ENCODE measurements around the gene NIFK.
"Not testable (repeated sequence)": the region's sequence is repeated elsewhere in the genome, so short reads cannot be mapped to it uniquely, and the experiment has no call there.

Gene NIFK

DNA sequence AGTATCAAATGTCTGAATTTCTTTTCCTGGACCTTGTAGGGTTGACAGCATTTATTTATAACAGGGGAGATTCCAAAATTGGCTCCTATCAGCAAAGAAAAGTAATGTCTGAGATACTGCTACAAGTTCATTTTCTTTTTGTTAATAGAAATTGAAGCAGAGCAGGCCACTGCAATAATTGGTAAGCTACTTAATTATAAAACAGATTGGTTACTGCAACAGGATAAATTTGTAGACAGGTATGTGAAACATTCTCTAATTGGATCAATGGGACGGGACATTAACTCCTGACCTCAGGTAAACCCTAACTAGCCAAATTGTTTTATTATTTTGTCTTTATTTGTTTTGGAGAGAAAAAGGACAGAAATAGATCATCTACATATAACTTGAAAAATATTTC is 20.5 kb downstream of the NIFK start:
- Mint-ChIP-seq H3K27ac (no peak overlapping the region), H3K27me3 (peaks cover 8% of the 10 kb centered on the region), H3K9me3 (no peaks in the 10 kb centered on the region), H3K4me3 (no peak overlapping the region), H3K4me1 (peaks cover 5% of the 10 kb centered on the region), H3K36me3 (no peaks in the 10 kb centered on the region)
- DNase-seq = no peak
- CTCF ChIA-PET = interaction anchor here (0.6 to 1.0 kb wide), 2 partner anchors 185 to 314 kb away, joined by 3 read pairs; no protein-coding TSS in a partner anchor

DNA sequence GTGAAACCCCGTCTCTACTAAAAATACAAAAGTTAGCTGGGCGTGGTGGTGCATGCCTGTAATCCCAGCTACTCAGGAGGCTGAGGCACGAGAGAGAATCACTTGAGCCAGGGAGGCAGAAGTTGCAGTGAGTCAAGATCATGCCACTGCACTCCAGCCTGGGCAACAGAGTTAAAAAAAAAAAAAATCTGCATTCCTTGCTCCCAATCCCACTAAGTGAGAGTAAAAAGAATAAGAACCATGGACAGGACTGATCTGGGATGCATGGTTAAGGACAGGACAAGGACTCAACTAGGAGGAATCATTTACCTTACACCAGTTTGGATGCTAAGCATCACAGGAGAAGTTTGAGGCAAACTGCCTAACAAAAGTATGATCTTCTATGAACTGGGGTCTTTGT is 25.2 kb downstream of the NIFK start:
- peaks cover 23% of the 10 kb centered on the region for H3K27me3 Mint-ChIP-seq
- DNase-seq, H3K36me3 Mint-ChIP-seq, CTCF ChIA-PET, H3K27ac Mint-ChIP-seq, H3K4me1 Mint-ChIP-seq, H3K9me3 Mint-ChIP-seq, H3K4me3 Mint-ChIP-seq: not testable (repeated sequence)

DNA sequence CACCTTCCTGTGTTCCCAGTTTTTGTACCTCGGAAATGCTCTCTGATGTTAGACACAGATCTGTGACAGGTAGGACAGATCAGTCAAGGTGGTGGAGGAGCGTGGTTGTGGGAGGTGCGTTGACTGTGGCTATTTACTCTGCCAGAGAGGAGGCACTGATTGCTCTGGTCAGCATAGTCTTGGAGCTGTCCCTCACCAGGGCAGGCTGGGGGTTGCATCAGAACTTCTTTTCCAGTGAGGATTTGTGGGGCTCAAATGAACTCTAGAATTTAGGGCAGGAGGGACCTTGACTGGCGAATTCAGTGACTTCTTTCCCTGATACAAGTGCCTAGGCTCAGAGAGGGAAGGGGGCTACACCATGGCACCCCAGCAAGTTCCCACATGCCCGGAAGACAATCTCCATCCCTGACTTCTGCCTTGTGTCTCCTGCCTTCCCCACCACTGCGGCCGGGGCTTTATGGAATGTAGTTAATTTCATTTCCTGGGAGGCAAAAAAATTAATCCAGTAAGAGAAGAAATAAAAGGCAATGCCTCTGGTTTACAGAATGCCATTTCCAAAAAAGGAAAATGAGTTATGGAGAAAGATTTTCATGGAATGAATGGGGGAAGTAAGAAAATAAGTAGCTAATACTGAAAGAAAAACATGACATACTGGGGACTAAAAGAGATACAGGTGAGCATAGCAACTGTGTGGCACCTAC is 26.1 kb downstream of the NIFK start:
- no peak overlapping the region for H3K4me3 Mint-ChIP-seq
- H3K27me3 Mint-ChIP-seq = peaks cover 23% of the 10 kb centered on the region
- no peaks in the 10 kb centered on the region for H3K36me3 Mint-ChIP-seq
- DNase-seq = no peak
- CTCF ChIA-PET = no interaction called here
- no peaks in the 10 kb centered on the region for H3K9me3 Mint-ChIP-seq
- no peak overlapping the region for H3K27ac Mint-ChIP-seq
- no peaks in the 10 kb centered on the region for H3K4me1 Mint-ChIP-seq

DNA sequence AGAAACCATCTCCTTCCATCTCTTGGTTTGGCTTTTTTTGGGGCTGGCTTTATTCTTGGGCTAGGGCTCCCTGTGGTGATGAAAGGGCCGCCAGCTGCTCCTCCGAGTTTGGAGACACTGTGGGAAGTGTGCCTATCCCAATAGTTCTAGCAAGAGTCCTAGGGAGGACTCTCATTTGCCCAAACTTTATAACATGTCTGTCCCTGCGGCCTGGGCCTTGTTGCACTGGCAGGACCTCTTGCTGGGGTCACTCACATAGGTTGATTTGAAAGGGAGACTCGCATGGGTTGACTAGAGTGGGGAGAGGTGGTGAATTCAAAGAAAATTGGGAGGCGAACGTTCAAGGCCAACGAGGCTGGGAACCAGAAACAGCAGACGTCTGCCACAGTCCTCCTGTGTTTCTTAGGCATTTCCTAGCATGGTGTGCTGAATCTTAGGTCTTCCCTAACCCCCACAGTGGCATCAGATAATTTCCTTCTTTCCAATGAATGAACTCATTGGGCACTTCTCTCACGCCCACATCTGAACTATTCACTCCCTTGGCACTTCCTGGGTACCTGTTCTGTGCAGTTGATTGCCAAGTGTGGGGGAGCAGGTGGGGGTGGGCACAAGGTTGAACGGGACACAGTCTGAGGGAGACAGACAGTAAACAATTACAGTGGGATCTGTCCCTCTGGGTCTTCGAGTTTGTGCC is 26.8 kb downstream of the NIFK start:
- Mint-ChIP-seq H3K4me1 (peaks cover 2% of the 10 kb centered on the region), H3K27me3 (peaks cover 20% of the 10 kb centered on the region), H3K4me3 (no peak overlapping the region), H3K27ac (no peak overlapping the region), H3K36me3 (no peaks in the 10 kb centered on the region), H3K9me3 (no peaks in the 10 kb centered on the region)
- CTCF ChIA-PET = no interaction called here
- DNase-seq = no peak

DNA sequence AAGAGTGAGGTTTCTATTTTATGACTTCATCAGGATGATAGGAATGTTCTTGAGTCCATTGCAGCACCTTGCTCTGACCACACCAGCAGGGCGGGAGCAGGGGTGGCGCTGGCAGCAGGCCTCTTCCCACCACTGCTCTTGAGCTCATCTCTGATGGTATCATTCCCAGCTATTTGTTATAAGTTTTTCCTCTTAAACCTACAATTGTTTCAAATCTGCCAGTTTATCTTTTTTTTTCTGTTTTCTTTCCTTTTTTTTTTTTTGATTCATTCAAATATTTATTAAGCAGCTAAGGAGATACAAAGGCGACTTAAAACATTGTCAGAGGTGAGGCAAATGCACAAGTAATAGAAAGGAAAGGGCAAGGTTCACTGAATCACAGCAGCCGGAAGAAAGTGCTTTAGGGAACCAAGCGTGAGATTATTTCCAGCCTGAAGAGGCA is 28.7 kb downstream of the NIFK start:
- no peak overlapping the region for H3K4me3 Mint-ChIP-seq
- H3K27ac Mint-ChIP-seq = no peak overlapping the region
- no peaks in the 10 kb centered on the region for H3K36me3 Mint-ChIP-seq
- CTCF ChIA-PET = no interaction called here
- H3K4me1 Mint-ChIP-seq = peaks cover 2% of the 10 kb centered on the region
- no peak for DNase-seq
- no peaks in the 10 kb centered on the region for H3K9me3 Mint-ChIP-seq
- H3K27me3 Mint-ChIP-seq = peaks cover 19% of the 10 kb centered on the region

DNA sequence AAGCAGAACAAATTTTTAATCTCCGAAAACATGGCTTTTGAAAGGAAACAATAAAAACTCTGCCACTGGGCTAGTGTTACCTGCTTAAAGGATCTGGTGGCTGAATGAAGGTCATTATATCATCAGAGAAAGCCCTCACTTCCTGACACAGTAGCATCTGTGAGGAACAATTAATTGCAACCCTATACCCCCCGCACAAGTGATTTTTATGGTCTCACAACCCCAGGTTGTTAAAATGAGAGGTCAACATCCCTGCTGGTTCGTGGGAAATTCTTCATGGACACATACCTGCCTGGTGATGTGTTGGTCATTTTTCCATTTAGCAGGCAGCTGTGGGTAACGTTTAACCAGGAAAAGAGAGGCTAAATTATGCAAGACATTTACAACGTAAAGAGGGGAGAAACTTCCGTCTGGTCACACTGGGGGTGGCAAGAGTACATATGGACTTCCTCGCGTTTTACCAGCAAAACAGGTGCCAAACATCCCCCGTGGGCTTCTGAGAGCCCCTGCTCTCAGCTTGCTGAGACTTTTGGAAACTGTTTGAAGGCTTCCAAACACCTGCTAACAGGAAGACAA is 29.2 kb downstream of the NIFK start:
- Mint-ChIP-seq H3K9me3 (no peaks in the 10 kb centered on the region), H3K4me3 (no peak overlapping the region), H3K27me3 (peaks cover 19% of the 10 kb centered on the region), H3K4me1 (peaks cover 5% of the 10 kb centered on the region), H3K36me3 (no peaks in the 10 kb centered on the region), H3K27ac (no peak overlapping the region)
- CTCF ChIA-PET = no interaction called here
- no peak for DNase-seq

DNA sequence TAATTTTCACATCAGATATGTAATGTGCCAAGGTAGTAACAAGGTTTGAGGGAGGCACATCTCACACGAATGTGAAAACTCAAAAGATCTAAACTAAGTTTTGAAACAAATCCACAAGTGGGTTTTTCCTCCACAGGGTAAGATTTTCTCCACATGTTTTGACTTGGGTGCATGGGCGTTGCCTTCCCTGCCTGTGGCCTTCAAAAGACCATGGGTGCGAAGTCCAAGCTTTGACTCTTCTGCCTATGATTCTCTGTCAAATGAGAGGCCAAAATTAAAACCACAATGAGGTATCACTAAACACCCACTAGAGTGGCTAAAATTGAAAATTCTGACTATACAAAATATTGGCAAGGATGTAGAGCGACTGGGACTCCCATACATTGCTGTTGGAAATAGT is 30.7 kb downstream of the NIFK start:
- no peak overlapping the region for H3K4me3 Mint-ChIP-seq
- H3K36me3 Mint-ChIP-seq = no peaks in the 10 kb centered on the region
- DNase-seq = no peak
- no peaks in the 10 kb centered on the region for H3K9me3 Mint-ChIP-seq
- H3K4me1 Mint-ChIP-seq = peaks cover 18% of the 10 kb centered on the region
- H3K27ac Mint-ChIP-seq = no peak overlapping the region
- CTCF ChIA-PET = interaction anchor here (1.3 kb wide), 1 partner anchor 12 kb away, joined by 3 read pairs; no protein-coding TSS in a partner anchor
- peaks cover 19% of the 10 kb centered on the region for H3K27me3 Mint-ChIP-seq

DNA sequence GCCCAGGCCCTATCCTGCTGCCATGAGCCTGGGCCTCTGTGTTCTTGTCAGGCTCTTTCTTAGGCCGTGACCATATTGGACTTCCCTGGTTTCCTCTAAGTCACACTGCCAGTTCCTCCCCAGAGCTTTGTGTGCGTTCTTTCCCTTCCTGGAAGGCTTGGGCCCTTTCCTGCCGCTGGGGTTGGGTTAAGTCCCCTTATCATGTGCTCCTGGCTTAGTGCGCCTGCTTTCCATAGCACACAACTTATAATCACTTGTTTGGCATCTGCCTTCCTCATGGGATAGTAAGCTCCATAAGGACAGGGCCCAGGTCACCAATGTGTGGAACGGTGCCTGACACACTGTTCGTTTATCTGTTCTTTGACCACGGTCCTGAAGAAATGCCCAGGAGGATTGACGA is 31.3 kb downstream of the NIFK start:
- CTCF ChIA-PET = interaction anchor here (1.3 kb wide), 1 partner anchor 13 kb away, joined by 3 read pairs; no protein-coding TSS in a partner anchor

DNA sequence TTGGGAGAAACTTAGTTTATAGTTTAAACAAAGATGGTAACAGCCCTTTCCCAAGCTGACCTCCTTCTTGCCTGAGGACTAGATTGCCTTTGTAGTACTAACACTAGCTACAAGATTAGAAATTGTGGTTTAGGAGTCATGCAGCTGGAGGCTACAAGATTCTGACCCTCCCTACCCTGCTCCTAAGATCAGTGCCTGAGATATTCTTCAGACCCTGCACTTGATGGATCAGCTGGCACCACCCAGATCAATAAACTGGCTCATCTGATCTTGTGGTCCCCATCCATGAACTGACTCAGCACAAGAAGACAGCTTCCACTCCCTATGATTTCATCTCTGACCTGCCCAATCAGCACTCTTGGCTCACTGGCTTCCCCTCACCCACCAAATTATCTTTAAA is 34.9 kb downstream of the NIFK start:
- not testable (repeated sequence) for H3K4me3 Mint-ChIP-seq, H3K36me3 Mint-ChIP-seq, H3K27ac Mint-ChIP-seq, H3K27me3 Mint-ChIP-seq, DNase-seq, H3K9me3 Mint-ChIP-seq
- peaks cover 50% of the 10 kb centered on the region for H3K4me1 Mint-ChIP-seq
- CTCF ChIA-PET = interaction anchor here (0.7 to 1.1 kb wide), 2 partner anchors 12 to 105 kb away, joined by 3 read pairs; no protein-coding TSS in a partner anchor

More for the DNA sequence above, 31.3 kb downstream of the NIFK start:
- H3K4me3 Mint-ChIP-seq = no peak overlapping the region
- no peaks in the 10 kb centered on the region for H3K36me3 Mint-ChIP-seq
- peaks cover 23% of the 10 kb centered on the region for H3K4me1 Mint-ChIP-seq
- H3K9me3 Mint-ChIP-seq = no peaks in the 10 kb centered on the region
- no peak overlapping the region for H3K27ac Mint-ChIP-seq
- DNase-seq = no peak
- peaks cover 17% of the 10 kb centered on the region for H3K27me3 Mint-ChIP-seq

DNA sequence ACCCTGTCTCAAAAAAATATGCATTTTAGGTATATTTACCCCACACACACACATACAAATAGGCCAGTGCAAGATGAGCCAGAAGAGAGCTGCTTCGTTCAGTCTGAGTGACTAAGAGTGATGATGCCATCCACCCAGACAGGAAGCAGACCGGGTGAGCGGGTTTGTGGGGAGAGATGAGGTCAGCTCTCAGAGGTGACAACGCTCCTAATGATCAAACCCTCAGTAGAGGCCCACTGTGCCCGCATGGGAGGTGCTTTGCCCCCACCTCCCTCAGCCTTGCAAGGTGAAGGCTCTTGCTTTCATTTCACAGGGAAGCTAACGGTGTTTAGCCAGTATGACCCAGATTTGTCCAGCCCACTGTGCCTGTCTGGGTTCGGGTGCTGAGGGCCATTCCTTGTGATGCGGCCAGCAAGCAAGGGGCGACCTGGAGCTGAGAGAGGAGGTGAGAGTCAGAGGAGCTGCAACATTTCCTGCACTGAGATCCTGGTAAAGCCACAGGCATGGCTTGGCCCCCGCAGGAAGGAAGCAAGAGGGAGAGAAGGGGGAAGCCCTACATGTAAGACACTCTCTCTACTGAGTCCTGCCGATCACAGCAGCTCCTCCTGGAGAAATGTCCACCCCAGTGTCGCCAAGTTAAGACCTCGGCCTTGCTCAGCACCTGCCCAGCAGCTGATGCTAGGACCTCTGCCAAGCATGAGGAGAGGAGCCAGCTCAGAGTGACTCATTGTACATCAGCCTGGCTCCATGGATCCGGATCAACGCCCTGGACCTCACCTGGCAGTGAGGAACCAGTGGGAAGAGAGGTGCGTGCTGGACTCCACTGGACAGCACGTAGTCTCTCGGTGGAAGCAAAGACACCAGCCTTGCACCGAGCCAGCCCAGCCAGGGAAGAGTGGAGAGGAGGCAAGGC is 37.0 kb downstream of the NIFK start:
- Mint-ChIP-seq H3K36me3 (no peaks in the 10 kb centered on the region), H3K4me1 (peaks cover 48% of the 10 kb centered on the region), H3K27me3 (no peaks in the 10 kb centered on the region), H3K9me3 (no peaks in the 10 kb centered on the region), H3K27ac (peak overlapping the region; percentile 93), H3K4me3 (peak overlapping the region; percentile 72)
- CTCF ChIA-PET = interaction anchor here (1.1 to 2.5 kb wide), 5 partner anchors 19 to 169 kb away, joined by 3 to 10 read pairs (median 5); partner anchors contain the start of genes CLASP1 and RNU4ATAC
- DNase-seq = peak; percentile 91

DNA sequence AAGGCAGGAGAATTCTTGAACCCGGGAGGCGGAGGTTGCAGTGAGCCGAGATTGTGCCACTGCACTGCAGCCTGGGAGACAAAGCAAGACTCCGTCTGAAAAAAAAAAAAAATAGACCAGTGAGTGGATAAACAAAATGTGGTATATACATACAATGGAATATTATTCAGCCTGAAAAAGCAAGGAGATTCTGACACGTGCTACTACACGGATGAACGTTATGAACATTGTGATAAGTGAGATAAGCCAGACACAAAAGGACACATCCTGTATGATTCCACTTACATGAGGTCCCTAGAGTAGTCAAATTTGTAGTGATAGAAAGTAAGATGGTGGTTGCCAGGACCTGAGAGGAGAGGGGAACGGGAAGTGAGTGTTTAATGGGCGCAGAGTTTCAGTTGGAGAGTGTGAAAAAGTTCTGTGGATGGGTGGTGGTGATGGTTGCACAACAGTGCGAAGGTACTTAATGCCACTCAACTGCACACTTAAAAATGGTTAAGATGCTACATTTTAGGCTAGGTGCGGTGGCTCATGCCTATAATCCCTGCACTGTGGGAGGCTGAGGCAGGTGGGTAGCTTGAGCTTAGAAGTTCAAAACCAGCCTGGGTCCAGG is 38.3 kb downstream of the NIFK start:
- peaks cover 48% of the 10 kb centered on the region for H3K4me1 Mint-ChIP-seq
- H3K27ac Mint-ChIP-seq = peak overlapping the region; percentile 93
- no peak for DNase-seq
- H3K9me3 Mint-ChIP-seq = no peaks in the 10 kb centered on the region
- CTCF ChIA-PET = interaction anchor here (1.7 to 2.5 kb wide), 3 partner anchors 20 to 168 kb away, joined by 5 to 10 read pairs (median 6); partner anchors contain the start of gene RNU4ATAC
- H3K36me3 Mint-ChIP-seq = no peaks in the 10 kb centered on the region
- H3K4me3 Mint-ChIP-seq = no peak overlapping the region
- no peaks in the 10 kb centered on the region for H3K27me3 Mint-ChIP-seq

DNA sequence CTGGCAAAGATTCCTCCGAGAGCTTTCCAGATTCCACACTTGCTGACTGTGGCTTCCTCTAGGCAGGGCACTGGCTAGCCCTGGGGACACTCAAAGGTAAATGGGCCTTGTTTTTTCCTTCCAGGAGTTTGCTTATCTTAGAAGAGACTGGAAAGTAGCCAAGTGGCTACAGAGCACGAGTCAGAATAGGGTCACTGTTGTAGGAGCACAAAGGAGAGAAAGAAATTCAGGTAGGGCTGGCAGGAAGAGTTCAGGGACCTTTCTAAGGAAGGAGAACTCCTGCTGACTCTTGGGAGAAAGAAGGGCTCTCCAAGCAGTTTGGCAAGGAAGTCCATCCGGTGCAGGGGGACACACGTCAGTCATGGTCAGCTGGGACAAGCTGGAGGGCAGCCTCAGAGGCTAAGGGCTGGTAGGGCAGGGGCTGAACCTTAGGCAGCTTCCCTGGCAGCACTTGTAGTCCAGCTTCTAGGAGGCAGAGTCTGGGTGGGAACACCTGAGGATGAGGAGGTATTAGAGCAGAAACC is 39.5 kb downstream of the NIFK start:
- Mint-ChIP-seq H3K36me3 (no peaks in the 10 kb centered on the region), H3K27ac (no peak overlapping the region), H3K4me3 (no peak overlapping the region), H3K9me3 (no peaks in the 10 kb centered on the region), H3K4me1 (peaks cover 43% of the 10 kb centered on the region), H3K27me3 (no peaks in the 10 kb centered on the region)
- DNase-seq = no peak
- CTCF ChIA-PET = interaction anchor here (0.6 kb wide), 1 partner anchor 630 kb away, joined by 3 read pairs; no protein-coding TSS in a partner anchor

DNA sequence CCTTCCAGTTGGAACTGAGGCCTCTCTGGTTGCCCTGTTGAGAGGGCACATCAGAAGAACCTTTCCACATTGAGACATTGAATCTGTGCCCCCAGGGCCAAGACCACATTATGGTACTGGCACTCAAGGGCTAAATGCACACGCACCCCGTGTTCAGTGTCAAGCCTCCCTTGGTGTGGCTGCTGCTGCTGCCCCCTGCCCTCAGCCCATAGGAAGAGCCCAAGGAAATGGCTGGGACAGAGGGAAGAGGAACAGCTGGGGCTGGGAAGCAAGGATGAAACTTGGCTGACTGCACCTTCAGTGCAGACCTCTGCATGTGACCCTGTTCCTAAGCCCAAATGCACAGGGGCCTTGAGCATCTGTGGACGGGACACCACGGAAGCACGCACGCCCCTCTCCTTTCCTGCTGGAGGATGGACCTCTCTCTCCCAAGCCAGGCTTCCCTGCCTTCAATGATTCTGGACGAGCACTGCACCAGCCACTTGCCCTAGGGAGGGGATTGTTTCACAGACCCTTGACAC is 40.2 kb downstream of the NIFK start:
- H3K4me3 Mint-ChIP-seq = no peak overlapping the region
- H3K27ac Mint-ChIP-seq = no peak overlapping the region
- CTCF ChIA-PET = no interaction called here
- no peaks in the 10 kb centered on the region for H3K36me3 Mint-ChIP-seq
- no peaks in the 10 kb centered on the region for H3K9me3 Mint-ChIP-seq
- no peaks in the 10 kb centered on the region for H3K27me3 Mint-ChIP-seq
- no peak for DNase-seq
- H3K4me1 Mint-ChIP-seq = peaks cover 37% of the 10 kb centered on the region

Measured in activated naive CD4-positive, alpha-beta T cell treated with anti-CD3 and anti-CD28 coated beads, Interleukin-2, amount 10 ng/mL, durations not matched to agents 7 days and 5 days (primary cell).